ENCODE data around the gene SENP3. TPM values are rescaled to one million over a fixed set of nuclear protein-coding genes. Genes with fewer than 3 reads are reported as not detected.

The SENP3 gene
- polyA plus RNA-seq, 1 donor (not counting 4 experiments of a cell fraction or from before 2014, with no cell fraction given) = 99.1 TPM

GRCh38 chr17:7541074-7541621, 20.6 kb upstream of the SENP3 start:
- no peak overlapping the region for H3K9ac ChIP-seq (ENCODE audit: control insufficient read depth, extremely low read depth, insufficient read depth, low read length)
- FAIRE-seq (no peak), DNase-seq (ENCODE audit: low read depth, low spot score) (no peak)
- H4K20me1 ChIP-seq (ENCODE audit: control insufficient read depth, extremely low read depth, insufficient read depth, low read length) = no peaks in the 10 kb centered on the region
- dilution Hi-C loops (cut with MboI; ENCODE audit: extremely low pct_ligation_motif_present, low sequenced_read_pairs) = no loop called here
- no peak overlapping the region for H3K4me2 ChIP-seq (ENCODE audit: control insufficient read depth, extremely low read depth, insufficient read depth, low read depth, low read length)
- TF ChIP-seq EZH2 (IDR thresholded peaks at IDR 0.05; ENCODE audit: low read length) = no peak
- TF ChIP-seq CTCF (optimal IDR thresholded peaks at IDR 0.05 in 1 of 3, IDR thresholded peaks at IDR 0.05 in 1 of 3, conservative IDR thresholded peaks at IDR 0.05 in 1 of 3; ENCODE audit: extremely low read depth in 1 of 3, insufficient read depth in 2 of 3, low read length in 3 of 3) = no peak
- H3K4me3 ChIP-seq (ENCODE audit: control insufficient read depth in 2 of 3, extremely low read depth in 1 of 3, insufficient read depth in 2 of 3, low read depth in 1 of 3, low read length in 3 of 3) = no peak overlapping the region
- no peaks in the 10 kb centered on the region for H3K4me1 ChIP-seq (ENCODE audit: control insufficient read depth, extremely low read depth, insufficient read depth, low read length)
- no peaks in the 10 kb centered on the region for H3K9me1 ChIP-seq (ENCODE audit: control insufficient read depth, extremely low read depth, insufficient read depth, low read length)
- no peak overlapping the region for H3K27ac ChIP-seq (ENCODE audit: control insufficient read depth, insufficient read depth, low read length)
- peaks cover 13% of the 10 kb centered on the region for H3K9me3 ChIP-seq (ENCODE audit: control insufficient read depth, low read depth, low read length)
- H3K27me3 ChIP-seq (ENCODE audit: control insufficient read depth, extremely low read depth, insufficient read depth, low read length) = no peaks in the 10 kb centered on the region
- no peaks in the 10 kb centered on the region for H3K36me3 ChIP-seq (ENCODE audit: control insufficient read depth in 2 of 2, extremely low read depth in 1 of 2, insufficient read depth in 2 of 2, low read length in 2 of 2)
- H3K79me2 ChIP-seq (ENCODE audit: control insufficient read depth, insufficient read depth, low read length) = no peaks in the 10 kb centered on the region
- no peak overlapping the region for H2AFZ ChIP-seq (ENCODE audit: control insufficient read depth, low read length)

- Histone ChIP-seq H3K36me3 (ENCODE audit: control insufficient read depth in 2 of 2, extremely low read depth in 1 of 2, insufficient read depth in 2 of 2, low read length in 2 of 2) (no peaks in the 10 kb centered on the region), H3K4me3 (ENCODE audit: control insufficient read depth in 2 of 3, extremely low read depth in 1 of 3, insufficient read depth in 2 of 3, low read depth in 1 of 3, low read length in 3 of 3) (no peak overlapping the region), H3K9ac (ENCODE audit: control insufficient read depth, extremely low read depth, insufficient read depth, low read length) (no peak overlapping the region), H3K9me1 (ENCODE audit: control insufficient read depth, extremely low read depth, insufficient read depth, low read length) (no peaks in the 10 kb centered on the region), H3K27ac (ENCODE audit: control insufficient read depth, insufficient read depth, low read length) (no peak overlapping the region), H3K4me1 (ENCODE audit: control insufficient read depth, extremely low read depth, insufficient read depth, low read length) (peaks cover 8% of the 10 kb centered on the region), H2AFZ (ENCODE audit: control insufficient read depth, low read length) (no peak overlapping the region), H3K9me3 (ENCODE audit: control insufficient read depth, low read depth, low read length) (no peaks in the 10 kb centered on the region), H3K4me2 (ENCODE audit: control insufficient read depth, extremely low read depth, insufficient read depth, low read depth, low read length) (no peak overlapping the region), H4K20me1 (ENCODE audit: control insufficient read depth, extremely low read depth, insufficient read depth, low read length) (no peaks in the 10 kb centered on the region), H3K79me2 (ENCODE audit: control insufficient read depth, insufficient read depth, low read length) (no peaks in the 10 kb centered on the region), H3K27me3 (ENCODE audit: control insufficient read depth, extremely low read depth, insufficient read depth, low read length) (no peaks in the 10 kb centered on the region)
- TF ChIP-seq CTCF (optimal IDR thresholded peaks at IDR 0.05 in 1 of 3, IDR thresholded peaks at IDR 0.05 in 1 of 3, conservative IDR thresholded peaks at IDR 0.05 in 1 of 3; ENCODE audit: extremely low read depth in 1 of 3, insufficient read depth in 2 of 3, low read length in 3 of 3) = no peak
- TF ChIP-seq EZH2 (IDR thresholded peaks at IDR 0.05; ENCODE audit: low read length) = no peak
- dilution Hi-C loops (cut with MboI; ENCODE audit: extremely low pct_ligation_motif_present, low sequenced_read_pairs) = no loop called here
- no peak for FAIRE-seq
- DNase-seq (ENCODE audit: low read depth, low spot score) = no peak
These were observed 16.8 kb upstream of the SENP3 start for GRCh38 chr17:7544911-7545310.
